Activated naive CD8-positive, alpha-beta T cell treated with anti-CD3 and anti-CD28 coated beads, Interleukin-2, amount 50 U/mL, for 24 hours (primary cell): ENCODE data around the gene FAM180B.
"Not testable (repeated sequence)": the region's sequence is repeated elsewhere in the genome, so short reads cannot be mapped to it uniquely, and the experiment has no call there.

ENCODE experiments used
- ATAC-seq: fragments of 150-1000 bp; cut with Tn5 transposase; one replicate; pipeline ENCODE4 v1.10.0; 2021
- DNase-seq: peaks from one replicate; pipeline ENCODE4 v3.0.0; 2021
- H3K27ac Mint-ChIP-seq: one replicate; pipeline ENCODE4 v1.8.0; 2021; ENCODE audit warnings: mild to moderate bottlenecking, mixed read lengths
- H3K27me3 Mint-ChIP-seq: one replicate; pipeline ENCODE4 v1.8.0; 2021; ENCODE audit warnings: mixed read lengths
- H3K36me3 Mint-ChIP-seq: one replicate; pipeline ENCODE4 v1.8.0; 2021; ENCODE audit warnings: low read depth, mixed read lengths
- H3K4me1 Mint-ChIP-seq: one replicate; pipeline ENCODE4 v1.8.0; 2021; ENCODE audit warnings: mixed read lengths
- H3K4me3 Mint-ChIP-seq: one replicate; pipeline ENCODE4 v1.8.0; 2021; ENCODE audit warnings: mild to moderate bottlenecking, moderate library complexity, mixed read lengths
- H3K9me3 Mint-ChIP-seq: one replicate; pipeline ENCODE4 v1.8.0; 2021; ENCODE audit warnings: mixed read lengths

FAM180B gene

DNA sequence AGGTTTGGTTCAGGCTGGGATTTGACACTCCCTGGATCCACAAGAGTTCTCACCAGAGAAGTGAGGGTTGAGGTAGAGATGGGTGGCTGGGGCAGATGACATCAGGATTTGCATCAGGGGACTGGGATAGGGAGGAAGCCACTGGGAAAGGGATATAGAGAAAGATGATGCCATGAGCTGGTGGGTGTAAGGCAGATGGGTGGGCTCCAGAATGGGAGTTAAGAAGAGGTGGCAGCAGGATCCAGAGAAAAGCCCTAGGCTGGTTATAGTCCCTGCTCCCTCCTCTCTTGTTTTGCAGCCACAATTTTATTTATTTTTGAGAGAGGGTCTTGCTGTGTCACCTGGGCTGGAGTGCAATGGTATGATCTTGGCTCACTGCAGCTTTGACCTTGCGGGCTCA is 9.5 kb downstream of the FAM180B start:
- no peaks in the 10 kb centered on the region for H3K9me3 Mint-ChIP-seq
- H3K27ac Mint-ChIP-seq: no peak overlapping the region
- ATAC-seq (no peak), DNase-seq (no peak)
- H3K4me3 Mint-ChIP-seq: no peak overlapping the region
- H3K4me1 Mint-ChIP-seq: peaks cover 12% of the 10 kb centered on the region
- H3K36me3 Mint-ChIP-seq: no peaks in the 10 kb centered on the region
- peaks cover 30% of the 10 kb centered on the region for H3K27me3 Mint-ChIP-seq

DNA sequence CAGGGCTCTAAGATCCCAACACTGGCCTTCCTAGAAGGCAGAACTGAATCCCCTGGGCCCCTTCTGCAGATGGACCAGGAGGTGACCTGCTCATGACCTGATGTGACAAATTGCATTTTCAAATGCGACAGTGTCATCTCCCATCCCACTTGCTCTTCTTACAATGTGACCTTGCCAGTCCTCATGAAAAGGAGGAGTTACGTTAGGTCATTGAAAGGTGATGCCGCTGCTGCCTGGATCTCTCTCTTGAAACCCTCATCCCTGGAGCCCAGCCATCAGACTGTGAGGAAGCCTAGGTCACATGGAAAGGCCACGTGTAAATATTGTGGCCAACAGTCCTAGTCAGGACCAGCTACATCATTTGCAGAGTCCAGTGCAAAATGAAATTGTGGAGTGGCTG is 13.4 kb downstream of the FAM180B start:
- Mint-ChIP-seq H3K9me3 (no peaks in the 10 kb centered on the region), H3K36me3 (no peaks in the 10 kb centered on the region), H3K4me3 (no peak overlapping the region), H3K27ac (no peak overlapping the region), H3K27me3 (peaks cover 5% of the 10 kb centered on the region), H3K4me1 (no peaks in the 10 kb centered on the region)
- no peak for ATAC-seq
- no peak for DNase-seq

DNA sequence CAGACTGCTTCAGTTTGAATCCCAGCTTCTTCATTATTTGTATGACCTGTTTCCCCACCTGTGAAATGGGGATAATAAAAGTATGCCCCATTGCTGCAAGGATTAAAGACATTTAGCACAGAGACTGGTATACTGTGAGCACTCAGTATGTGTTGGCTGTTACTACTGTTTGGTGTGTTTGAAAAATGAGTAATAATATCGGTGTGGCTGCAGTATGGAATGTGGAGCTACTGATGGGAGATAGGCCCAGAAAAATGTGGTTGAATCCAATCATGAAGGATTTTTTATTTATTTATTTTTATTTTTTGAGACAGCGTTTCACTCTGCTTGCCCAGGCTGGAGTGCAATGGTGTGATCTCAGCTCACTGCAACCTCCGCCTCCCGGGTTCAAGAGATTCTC is 16.8 kb downstream of the FAM180B start:
- Mint-ChIP-seq H3K4me3 (no peak overlapping the region), H3K9me3 (no peaks in the 10 kb centered on the region), H3K27ac (no peak overlapping the region), H3K27me3 (no peaks in the 10 kb centered on the region), H3K4me1 (peaks cover 2% of the 10 kb centered on the region), H3K36me3 (no peaks in the 10 kb centered on the region)
- ATAC-seq (no peak), DNase-seq (no peak)

DNA sequence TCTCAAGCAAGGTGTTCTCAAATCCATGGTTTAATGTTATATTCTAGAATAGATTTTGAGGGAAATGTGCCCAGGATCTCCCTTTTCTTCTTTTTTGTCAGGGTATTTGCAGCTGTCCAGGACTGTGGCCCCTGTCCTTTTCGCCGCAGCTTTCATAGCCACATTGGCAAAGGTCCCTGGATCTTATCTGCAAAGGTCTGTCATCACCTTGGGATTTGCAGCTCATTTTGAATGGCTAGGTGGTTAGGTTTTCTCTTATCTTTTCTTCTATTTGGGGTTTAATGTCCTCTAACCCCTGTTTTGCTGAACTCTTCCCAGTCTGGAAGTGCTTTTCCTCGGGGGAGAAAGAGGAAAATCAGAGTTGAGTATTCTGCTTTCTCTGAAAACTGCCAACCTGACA is 19.4 kb downstream of the FAM180B start:
- Mint-ChIP-seq H3K9me3 (no peaks in the 10 kb centered on the region), H3K27me3 (no peaks in the 10 kb centered on the region), H3K36me3 (no peaks in the 10 kb centered on the region), H3K4me3 (no peak overlapping the region), H3K4me1 (peaks cover 2% of the 10 kb centered on the region), H3K27ac (no peak overlapping the region)
- no peak for DNase-seq
- no peak for ATAC-seq

DNA sequence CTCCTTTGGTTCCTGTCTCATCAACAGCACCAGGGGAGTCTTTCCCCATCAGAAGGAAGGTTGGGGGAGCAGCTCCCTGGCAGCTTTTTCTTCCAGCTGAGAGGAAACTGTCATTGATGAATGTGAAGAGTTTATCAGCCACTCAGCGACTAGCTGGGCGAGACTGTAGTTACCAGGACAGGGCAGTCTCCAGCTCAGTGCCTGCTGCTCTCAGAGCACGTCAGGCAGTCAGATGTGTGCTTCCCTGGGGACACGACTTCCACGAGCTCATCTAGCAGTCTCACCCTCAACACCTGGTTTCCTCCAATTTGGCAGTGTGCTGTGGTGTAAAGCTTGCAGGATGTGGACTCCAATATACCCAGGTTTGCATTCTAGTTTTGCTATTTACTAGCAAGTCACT is 20.3 kb downstream of the FAM180B start:
- no peak overlapping the region for H3K4me3 Mint-ChIP-seq

DNA sequence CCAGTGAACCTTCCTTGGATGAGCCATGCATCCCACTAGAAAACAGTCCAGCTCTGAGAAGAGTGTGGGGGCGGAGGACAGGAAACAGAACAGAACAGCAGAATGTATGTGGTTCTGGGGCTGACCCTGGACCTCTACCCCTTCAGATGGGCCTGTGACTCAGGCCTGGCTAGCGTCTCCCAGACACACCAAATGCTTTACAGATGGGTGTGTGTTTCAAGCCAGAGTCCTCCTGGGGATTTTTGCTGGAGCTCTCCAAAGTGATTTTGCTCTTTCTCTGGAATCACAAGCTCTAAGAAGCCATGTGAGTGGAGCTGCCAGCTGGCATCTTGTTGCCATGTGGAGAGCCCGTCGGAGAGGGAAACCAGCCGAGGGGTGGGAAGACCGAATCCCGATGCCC is 20.9 kb downstream of the FAM180B start:
- H3K9me3 Mint-ChIP-seq: no peaks in the 10 kb centered on the region
- no peaks in the 10 kb centered on the region for H3K36me3 Mint-ChIP-seq
- no peaks in the 10 kb centered on the region for H3K27me3 Mint-ChIP-seq
- no peak overlapping the region for H3K4me3 Mint-ChIP-seq
- DNase-seq (no peak), ATAC-seq (no peak)
- H3K27ac Mint-ChIP-seq: no peak overlapping the region
- peaks cover 5% of the 10 kb centered on the region for H3K4me1 Mint-ChIP-seq

More for the DNA sequence above, 20.3 kb downstream of the FAM180B start:
- DNase-seq (no peak), ATAC-seq (no peak)
- Mint-ChIP-seq H3K27ac (no peak overlapping the region), H3K9me3 (no peaks in the 10 kb centered on the region), H3K27me3 (no peaks in the 10 kb centered on the region), H3K36me3 (no peaks in the 10 kb centered on the region), H3K4me1 (peaks cover 5% of the 10 kb centered on the region)

DNA sequence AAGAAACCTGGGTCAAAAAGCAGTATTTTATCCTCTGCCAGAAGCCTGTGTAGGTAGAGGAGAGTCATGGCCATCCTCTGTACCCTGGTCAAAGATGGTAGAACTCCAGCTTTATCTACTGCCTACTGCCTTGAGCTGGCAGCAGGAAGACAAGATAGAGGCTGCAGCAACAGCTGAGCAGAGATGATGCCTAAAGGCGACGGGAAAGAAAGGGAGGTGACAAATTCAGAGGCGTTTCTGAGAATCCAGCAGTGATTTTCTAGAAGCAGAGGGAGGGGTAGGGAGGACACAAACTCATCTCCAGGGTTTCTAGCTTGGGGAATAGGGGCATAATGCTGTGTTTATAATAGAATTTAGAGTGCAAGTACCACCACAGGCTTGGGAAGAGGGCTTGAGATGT is 23.2 kb downstream of the FAM180B start:
- no peak for DNase-seq
- Mint-ChIP-seq H3K9me3 (no peaks in the 10 kb centered on the region), H3K27ac (no peak overlapping the region), H3K27me3 (no peaks in the 10 kb centered on the region), H3K36me3 (no peaks in the 10 kb centered on the region), H3K4me1 (peaks cover 5% of the 10 kb centered on the region), H3K4me3 (no peak overlapping the region)
- peak; percentile 33 for ATAC-seq

DNA sequence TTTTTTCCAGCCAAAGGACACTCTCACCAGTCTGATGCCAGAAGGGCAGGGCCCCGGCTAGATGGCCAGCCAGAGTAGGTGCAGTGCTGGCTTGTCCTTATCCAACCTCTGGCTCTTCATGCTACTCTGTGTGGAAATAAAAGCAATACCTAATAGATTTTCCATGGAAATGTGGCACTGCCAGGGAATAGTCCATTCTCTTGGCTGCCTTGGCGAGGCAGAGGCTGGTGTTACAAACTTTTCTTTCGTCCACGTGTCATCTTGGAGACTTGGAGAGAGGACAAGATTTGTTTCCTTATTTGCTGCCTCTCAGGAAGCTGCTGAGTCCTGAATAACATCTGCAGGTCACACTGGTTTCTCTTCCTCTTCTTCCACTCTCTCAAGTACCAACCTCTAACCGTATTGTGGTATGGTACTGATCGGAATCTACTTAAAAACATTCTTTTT is 24.9 kb downstream of the FAM180B start:
- DNase-seq (no peak), ATAC-seq (no peak)
- H3K4me3 Mint-ChIP-seq: no peak overlapping the region
- peaks cover 5% of the 10 kb centered on the region for H3K4me1 Mint-ChIP-seq
- H3K27me3 Mint-ChIP-seq: no peaks in the 10 kb centered on the region
- no peaks in the 10 kb centered on the region for H3K36me3 Mint-ChIP-seq
- no peaks in the 10 kb centered on the region for H3K9me3 Mint-ChIP-seq
- no peak overlapping the region for H3K27ac Mint-ChIP-seq

DNA sequence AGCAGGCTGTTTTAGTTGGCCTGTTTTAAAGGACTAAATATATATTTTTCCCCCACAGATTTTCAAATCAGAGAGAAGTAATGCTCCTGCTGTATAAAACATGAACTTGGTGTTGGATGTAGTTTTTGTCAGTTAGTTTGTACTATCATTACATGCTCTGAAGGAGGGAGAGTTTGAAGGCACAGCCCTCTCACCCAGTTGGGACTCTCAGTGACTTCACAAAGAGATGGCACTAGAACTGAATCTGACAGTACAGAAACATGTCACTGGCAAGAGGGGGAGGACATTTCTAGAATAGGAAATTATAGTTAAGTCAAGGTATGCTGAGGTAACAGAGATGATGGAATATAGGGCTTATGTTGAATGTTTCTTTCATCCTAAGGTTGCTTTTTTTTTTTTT is 28.8 kb downstream of the FAM180B start:
- Mint-ChIP-seq H3K36me3 (peaks cover 6% of the 10 kb centered on the region), H3K27me3 (no peaks in the 10 kb centered on the region), H3K9me3 (no peaks in the 10 kb centered on the region), H3K4me1 (peaks cover 3% of the 10 kb centered on the region), H3K4me3 (no peak overlapping the region), H3K27ac (no peak overlapping the region)
- ATAC-seq: no peak
- no peak for DNase-seq

DNA sequence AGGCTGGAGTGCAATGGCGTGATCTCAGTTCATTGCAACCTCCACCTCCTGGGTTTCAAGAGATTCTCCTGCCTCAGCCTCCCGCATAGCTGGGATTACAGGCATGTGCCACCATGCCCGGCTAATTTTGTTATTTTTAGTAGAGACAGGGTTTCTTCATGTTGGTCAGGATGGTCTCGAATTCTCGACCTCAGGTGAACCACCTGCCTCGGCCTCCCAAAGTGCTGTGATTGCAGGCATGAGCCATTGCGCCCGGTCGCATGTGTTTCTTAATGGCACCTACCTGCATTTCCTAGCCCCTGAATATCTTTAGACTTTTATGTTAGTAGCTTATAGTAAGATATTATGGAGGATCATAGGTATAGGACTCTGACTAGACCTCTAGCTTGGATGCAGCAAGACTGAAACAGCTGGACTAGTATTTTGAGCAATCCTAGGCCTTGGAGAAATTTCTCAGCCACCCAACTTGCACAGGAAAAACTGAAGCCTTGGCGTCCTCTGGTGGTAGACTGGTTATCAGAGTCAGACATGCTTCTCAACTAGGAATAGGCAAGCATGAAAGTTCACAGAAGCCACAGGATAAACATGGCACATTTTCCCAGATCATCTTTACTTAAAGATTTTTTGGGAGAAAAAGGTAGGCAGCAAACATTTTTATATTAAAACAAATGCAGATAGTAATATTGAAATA is 30.4 kb downstream of the FAM180B start:
- ATAC-seq: no peak
- Mint-ChIP-seq H3K27ac (no peak overlapping the region), H3K9me3 (no peaks in the 10 kb centered on the region), H3K36me3 (peaks cover 11% of the 10 kb centered on the region), H3K4me1 (no peaks in the 10 kb centered on the region), H3K27me3 (no peaks in the 10 kb centered on the region), H3K4me3 (no peak overlapping the region)
- no peak for DNase-seq

DNA sequence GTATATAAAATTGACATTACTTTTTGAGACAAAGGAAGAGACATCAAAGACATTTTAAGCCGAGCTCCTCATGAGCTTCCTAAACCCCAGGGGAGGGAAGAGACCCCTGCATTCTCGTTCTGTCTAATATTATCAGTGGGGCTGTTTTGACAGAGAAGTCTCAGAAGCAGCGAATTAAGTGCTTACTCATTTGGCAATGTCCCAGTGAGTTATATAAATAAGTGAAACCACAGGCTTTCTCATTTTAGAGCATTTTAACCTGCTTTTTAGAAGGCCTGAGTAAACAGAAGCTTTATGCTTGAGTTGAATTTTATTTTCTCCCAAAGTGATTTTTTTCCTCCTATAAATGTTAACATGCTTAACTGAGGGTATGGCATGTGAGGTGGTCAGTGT is 30.9 kb downstream of the FAM180B start:
- DNase-seq (no peak), ATAC-seq (no peak)
- Mint-ChIP-seq H3K4me3 (no peak overlapping the region), H3K4me1 (no peaks in the 10 kb centered on the region), H3K9me3 (no peaks in the 10 kb centered on the region), H3K27ac (no peak overlapping the region), H3K27me3 (no peaks in the 10 kb centered on the region), H3K36me3 (peaks cover 11% of the 10 kb centered on the region)

DNA sequence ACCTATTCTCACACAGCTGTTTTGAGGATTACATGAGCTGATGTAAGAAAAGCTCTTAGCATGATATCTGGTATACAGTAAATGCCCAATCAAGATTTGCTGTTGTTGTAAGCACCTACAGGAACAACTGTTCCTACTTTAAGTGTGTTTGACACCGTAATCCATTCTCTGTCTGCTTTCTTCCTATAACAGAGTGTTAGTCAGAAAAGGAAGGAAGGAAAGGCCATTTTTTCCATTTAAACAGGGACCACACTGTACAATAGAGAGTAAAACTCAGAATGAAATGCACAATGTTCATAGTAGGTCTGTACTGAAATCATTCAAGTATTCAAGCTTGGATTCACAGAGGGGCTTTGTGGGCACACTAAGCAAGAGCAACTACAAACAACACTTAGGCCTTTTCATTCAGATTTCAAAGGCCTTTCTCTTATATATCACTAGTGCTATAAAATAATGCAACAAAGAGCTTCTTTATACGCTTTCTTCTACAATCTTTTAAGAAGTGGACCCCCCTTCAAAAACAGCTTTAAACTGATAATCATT is 34.4 kb downstream of the FAM180B start:
- H3K4me1 Mint-ChIP-seq: no peaks in the 10 kb centered on the region
- no peak overlapping the region for H3K4me3 Mint-ChIP-seq
- DNase-seq (no peak), ATAC-seq (no peak)
- peaks cover 23% of the 10 kb centered on the region for H3K36me3 Mint-ChIP-seq
- H3K27me3 Mint-ChIP-seq: no peaks in the 10 kb centered on the region
- H3K27ac Mint-ChIP-seq: no peak overlapping the region
- no peaks in the 10 kb centered on the region for H3K9me3 Mint-ChIP-seq

DNA sequence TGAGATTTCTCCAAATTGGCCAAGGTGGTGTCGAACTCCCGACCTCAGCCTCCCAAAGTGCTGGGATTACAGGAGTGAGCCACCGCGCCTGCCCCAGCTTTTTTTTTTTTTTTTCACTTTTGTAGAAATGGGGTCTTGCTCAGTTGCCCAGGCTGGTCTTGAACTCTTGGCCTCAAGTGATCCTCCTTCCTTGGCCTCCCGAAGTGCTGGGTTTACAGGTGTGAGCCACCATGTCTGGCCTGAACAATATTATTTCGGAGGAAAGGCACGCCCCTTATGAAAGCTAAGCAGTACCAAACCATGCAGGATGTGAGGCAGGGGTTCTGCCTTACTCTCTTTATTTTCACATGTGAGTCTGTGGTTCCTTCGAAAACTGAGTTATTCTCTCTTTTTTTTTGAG is 39.8 kb downstream of the FAM180B start:
- Mint-ChIP-seq H3K27me3 (no peaks in the 10 kb centered on the region), H3K9me3 (no peaks in the 10 kb centered on the region), H3K4me3 (no peak overlapping the region), H3K27ac (no peak overlapping the region), H3K4me1 (no peaks in the 10 kb centered on the region), H3K36me3 (peaks cover 50% of the 10 kb centered on the region)
- ATAC-seq: no peak
- no peak for DNase-seq

DNA sequence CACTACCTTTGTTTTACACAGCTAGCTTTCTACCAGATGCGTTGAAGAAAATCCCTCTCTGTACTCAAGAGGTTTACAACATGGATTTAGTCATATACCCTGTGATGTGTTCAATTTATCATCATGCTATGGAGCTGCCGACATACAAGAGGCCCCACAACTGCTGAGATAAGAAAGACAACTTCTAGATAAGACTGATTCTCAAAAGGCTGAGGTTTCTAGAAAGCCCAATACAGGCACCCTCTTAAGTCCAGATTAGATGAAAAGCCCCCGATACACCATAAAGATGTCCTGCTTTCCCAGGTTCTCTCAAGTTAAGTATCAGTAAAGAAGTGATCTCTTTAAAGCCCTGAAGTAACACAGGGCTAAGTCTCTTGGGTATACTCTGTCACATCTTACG is 41.5 kb downstream of the FAM180B start:
- no peaks in the 10 kb centered on the region for H3K27me3 Mint-ChIP-seq
- H3K27ac Mint-ChIP-seq: no peak overlapping the region
- H3K9me3 Mint-ChIP-seq: no peaks in the 10 kb centered on the region
- H3K4me3 Mint-ChIP-seq: no peak overlapping the region
- H3K36me3 Mint-ChIP-seq: peaks cover 55% of the 10 kb centered on the region
- no peaks in the 10 kb centered on the region for H3K4me1 Mint-ChIP-seq
- ATAC-seq (no peak), DNase-seq (no peak)

DNA sequence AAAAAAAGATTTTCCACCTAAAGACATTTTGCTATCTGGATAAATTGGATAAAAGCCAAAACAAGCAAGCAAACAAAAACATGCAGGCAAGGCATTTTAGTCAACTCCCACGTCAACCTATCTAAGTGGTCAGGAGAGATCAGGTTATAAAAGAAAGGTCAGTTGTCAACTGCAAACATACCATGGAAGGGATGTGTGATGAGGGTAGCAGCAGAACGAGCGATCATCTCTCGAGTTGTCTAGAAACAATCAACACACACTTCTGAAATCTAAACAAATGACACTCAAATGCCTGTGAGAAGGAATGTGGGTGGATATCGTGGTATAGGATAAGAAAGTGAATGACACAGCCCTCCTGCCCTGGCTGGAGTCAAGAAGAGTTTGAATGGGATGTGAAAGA is 45.0 kb downstream of the FAM180B start:
- Mint-ChIP-seq H3K36me3 (peaks cover 62% of the 10 kb centered on the region), H3K27me3 (no peaks in the 10 kb centered on the region), H3K4me1 (no peaks in the 10 kb centered on the region), H3K9me3 (no peaks in the 10 kb centered on the region), H3K27ac (no peak overlapping the region), H3K4me3 (no peak overlapping the region)
- ATAC-seq (no peak), DNase-seq (no peak)

DNA sequence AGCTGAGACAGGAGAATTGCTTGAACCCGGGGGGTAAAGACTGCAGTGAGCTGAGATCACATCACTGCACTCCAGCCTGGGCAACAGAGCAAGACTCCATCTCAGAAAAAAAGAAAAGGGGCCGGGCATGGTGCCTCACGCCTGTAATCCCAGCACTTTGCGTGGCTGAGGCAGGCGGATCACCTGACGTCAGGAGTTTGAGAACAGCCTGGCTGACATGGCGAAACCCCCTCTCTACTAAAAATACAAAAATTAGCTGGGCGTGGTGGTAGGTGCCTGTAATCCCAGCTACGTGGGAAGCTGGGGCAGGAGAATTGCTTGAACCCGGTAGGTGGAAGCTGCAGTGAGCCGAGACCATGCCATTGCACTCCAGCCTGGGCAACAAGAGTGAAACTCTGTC is 49.9 kb downstream of the FAM180B start:
- H3K4me1 Mint-ChIP-seq: peaks cover 12% of the 10 kb centered on the region
- H3K27me3 Mint-ChIP-seq, ATAC-seq, DNase-seq, H3K27ac Mint-ChIP-seq, H3K9me3 Mint-ChIP-seq, H3K4me3 Mint-ChIP-seq: not testable (repeated sequence)
- H3K36me3 Mint-ChIP-seq: peaks cover 45% of the 10 kb centered on the region
